ENCODE data around the gene RBM33. TPM values are rescaled to one million over a fixed set of nuclear protein-coding genes. Genes with fewer than 3 reads are reported as not detected.
A peak's percentile ranks its signal among the peaks of the same experiment; 100 is the strongest.

RBM33 gene
- total and polyA plus RNA-seq, 2 of the 13 experiments (the other 11 are each of a cell fraction or from before 2014, with no cell fraction given): 12.4 to 28.9 TPM

GRCh38 chr7:155618708-155619633 is 25.5 kb upstream of the RBM33 start (continued):
- TF ChIP-seq ZBTB7A (CRISPR knock-in tag; IDR thresholded peaks at IDR 0.05) (peak; percentile 54), ZNF205 (CRISPR knock-in tag; IDR thresholded peaks at IDR 0.05) (no peak; the same call in none of the 2 replicates), MXD1 (CRISPR knock-in tag; IDR thresholded peaks at IDR 0.05) (0 out of 2 replicates have a peak, but pooled peaks have one; percentile 53), ZNF841 (CRISPR knock-in tag; IDR thresholded peaks at IDR 0.05; ENCODE audit: borderline replicate concordance) (no peak), TBL1XR1 (IDR thresholded peaks at IDR 0.05; ENCODE audit: borderline replicate concordance, low read length, partially characterized antibody) (peak; percentile 57), KLF9 (CRISPR knock-in tag; IDR thresholded peaks at IDR 0.05; ENCODE audit: low read depth) (no peak), PLSCR1 (CRISPR knock-in tag; IDR thresholded peaks at IDR 0.05; ENCODE audit: borderline replicate concordance) (no peak), PRMT3 (CRISPR knock-in tag; IDR thresholded peaks at IDR 0.05; ENCODE audit: borderline replicate concordance, low read depth) (no peak), ZNF441 (CRISPR knock-in tag; IDR thresholded peaks at IDR 0.05; ENCODE audit: borderline replicate concordance) (no peak), ETV6 (CRISPR knock-in tag; conservative IDR thresholded peaks at IDR 0.05) (no peak), ZBTB8A (CRISPR knock-in tag; IDR thresholded peaks at IDR 0.05; ENCODE audit: borderline replicate concordance, low read depth) (no peak), FOXC1 (CRISPR knock-in tag; IDR thresholded peaks at IDR 0.05; ENCODE audit: borderline replicate concordance) (peak; percentile 53; the same call in 1 of the 2 replicates), ZNF142 (CRISPR knock-in tag; IDR thresholded peaks at IDR 0.05) (peak; percentile 80; the same call in 1 of the 2 replicates), ISL2 (CRISPR knock-in tag; IDR thresholded peaks at IDR 0.05) (peak; percentile 84), SMYD3 (CRISPR knock-in tag; IDR thresholded peaks at IDR 0.05) (peak; percentile 45; the same call in 1 of the 2 replicates), SIN3B (IDR thresholded peaks at IDR 0.05; ENCODE audit: low read length) (no peak), IRF1 (CRISPR knock-in tag; IDR thresholded peaks at IDR 0.05; ENCODE audit: low read depth) (no peak), ZNF138 (CRISPR knock-in tag; IDR thresholded peaks at IDR 0.05; ENCODE audit: low read depth) (no peak), AKAP8 (CRISPR knock-in tag; IDR thresholded peaks at IDR 0.05) (no peak)
